Testis (tissue), 3 donors: ENCODE measurements around the gene SS18. TPM values are rescaled to one million over a fixed set of nuclear protein-coding genes. Genes with fewer than 3 reads are reported as not detected.

Experiments
- DNase-seq: peaks from one replicate; pipeline ENCODE4 v3.0.0-alpha.2; 2019
- H3K27ac ChIP-seq, 2 donors: fragments of 200-600 bp; sonication (generic); one replicate each; pipeline ENCODE4 v1.5.1; 2019
- H3K27me3 ChIP-seq: fragments of 200-600 bp; sonication (generic); one replicate; pipeline ENCODE4 v1.5.1; 2019
- H3K36me3 ChIP-seq: fragments of 200-600 bp; sonication (generic); one replicate; pipeline ENCODE4 v1.5.1; 2017; ENCODE audit warnings: low read depth; ENCODE audit errors: missing control alignments
- H3K4me1 ChIP-seq: fragments of 200-600 bp; sonication (generic); one replicate; pipeline ENCODE4 v1.5.1; 2019
- H3K4me3 ChIP-seq, 2 donors: fragments of 200-600 bp; sonication (generic); one replicate each; pipeline ENCODE4 v1.5.1; 2017 to 2019
- H3K9me3 ChIP-seq: fragments of 200-600 bp; sonication (generic); one replicate; pipeline ENCODE4 v1.5.1; 2017
- CTCF ChIP-seq, 3 experiments: fragments of 450-650 bp in 2 of 3; fragments of 200-600 bp in 1 of 3; sonication (generic) in 1 of 3; IDR thresholded peaks; one replicate each; pipeline ENCODE4 v1.5.1; 2016 to 2019; ENCODE audit warnings: antibody characterized with exemption in 3 of 3, mild to moderate bottlenecking in 2 of 3, moderate library complexity in 1 of 3
- POLR2A ChIP-seq: fragments of 450-650 bp; IDR thresholded peaks from one replicate; pipeline ENCODE4 v1.6.1; 2017; ENCODE audit warnings: antibody characterized with exemption, mild to moderate bottlenecking, moderate library complexity
- WGBS, 2 donors: methylation state at CpG; one replicate each; pipeline ENCODE4 v1.1.5; 2018; 5-methylcytosine and 5-hydroxymethylcytosine counted together
- intact Hi-C: fragments of 100-400 bp; cut with DNase I; formaldehyde crosslinking; loops from one replicate; pipeline ENCODE4 v1.15.1; 2023; ENCODE audit warnings: low total_unique reads
- polyA plus RNA-seq: library from polyadenylated mRNA; stranded (reverse); fragments of 350-450 nt; fragmentation: Illumina TruSeq; extraction: RNeasy Lipid Tissue Mini Kit (QIAGEN cat#74804); gene quantifications from one replicate; pipeline ENCODE4 v1.2.3, GENCODE V29; 2014; ENCODE audit warnings: low read depth, low replicate concordance; ENCODE audit not compliant: insufficient read depth
- total RNA-seq, 2 donors: library from RNA; depleted of rRNA; stranded (reverse); fragments of >200 nt; gene quantifications; one replicate each; pipeline ENCODE4 v1.2.3, GENCODE V29; 2016

The SS18 gene
- total and polyA plus RNA-seq, 3 donors from 2014 or later: 81.9 to 242 (median 198) TPM

GRCh38 chr18:26046419-26047077 is 43.9 kb downstream of the SS18 start:
- Histone ChIP-seq H3K36me3 (no peaks in the 10 kb centered on the region), H3K27me3 (no peaks in the 10 kb centered on the region), H3K27ac (no peak overlapping the region), H3K4me3 (no peak overlapping the region), H3K4me1 (no peaks in the 10 kb centered on the region), H3K9me3 (no peaks in the 10 kb centered on the region)
- TF ChIP-seq CTCF (IDR thresholded peaks at IDR 0.05) (no peak), POLR2A (no peak)
- no peak for DNase-seq
- intact Hi-C loops: no loop called here

GRCh38 chr18:26044807-26045206 is 45.6 kb downstream of the SS18 start:
- intact Hi-C loops: no loop called here
- H3K9me3 ChIP-seq: no peaks in the 10 kb centered on the region
- H3K36me3 ChIP-seq: no peaks in the 10 kb centered on the region
- TF ChIP-seq POLR2A (no peak), CTCF (IDR thresholded peaks at IDR 0.05) (no peak)
- H3K27ac ChIP-seq: no peak overlapping the region
- DNase-seq: no peak
- WGBS, 2 donors: 93 to 96% methylated on average over 3 of the region's 3 CpGs
- H3K4me1 ChIP-seq: peaks cover 6% of the 10 kb centered on the region
- no peaks in the 10 kb centered on the region for H3K27me3 ChIP-seq
- H3K4me3 ChIP-seq: no peak overlapping the region

GRCh38 chr18:26040051-26040656 is 50.3 kb downstream of the SS18 start:
- no peak for DNase-seq

GRCh38 chr18:26039203-26039602 is 51.2 kb downstream of the SS18 start:
- no peak for TF ChIP-seq CTCF (IDR thresholded peaks at IDR 0.05)
- no peak for TF ChIP-seq POLR2A
- H3K36me3 ChIP-seq: no peaks in the 10 kb centered on the region
- 84 to 91% methylated on average over 1 of the region's 1 CpG for WGBS, 2 donors
- no peaks in the 10 kb centered on the region for H3K27me3 ChIP-seq
- no peak overlapping the region for H3K27ac ChIP-seq
- peaks cover 6% of the 10 kb centered on the region for H3K4me1 ChIP-seq
- H3K9me3 ChIP-seq: no peaks in the 10 kb centered on the region
- intact Hi-C loops: no loop called here
- DNase-seq: no peak
- no peak overlapping the region for H3K4me3 ChIP-seq

More at GRCh38 chr18:26040051-26040656, 50.3 kb downstream of the SS18 start:
- Histone ChIP-seq H3K36me3 (no peaks in the 10 kb centered on the region), H3K4me3 (no peak overlapping the region), H3K4me1 (peaks cover 6% of the 10 kb centered on the region), H3K9me3 (no peaks in the 10 kb centered on the region), H3K27ac (no peak overlapping the region), H3K27me3 (no peaks in the 10 kb centered on the region)
- intact Hi-C loops: no loop called here
- TF ChIP-seq CTCF (IDR thresholded peaks at IDR 0.05): no peak
- TF ChIP-seq POLR2A: no peak
- WGBS, 2 donors: 59 to 77% methylated on average over 1 of the region's 1 CpG

- no peaks in the 10 kb centered on the region for H3K36me3 ChIP-seq
- intact Hi-C loops: no loop called here
Observed at GRCh38 chr18:26036635-26037034, 53.8 kb downstream of the SS18 start.

More at GRCh38 chr18:26036635-26037034, 53.8 kb downstream of the SS18 start:
- DNase-seq: no peak
- Histone ChIP-seq H3K9me3 (no peaks in the 10 kb centered on the region), H3K4me3 (no peak overlapping the region), H3K4me1 (peaks cover 6% of the 10 kb centered on the region), H3K27ac (no peak overlapping the region), H3K27me3 (no peaks in the 10 kb centered on the region)
- TF ChIP-seq CTCF (IDR thresholded peaks at IDR 0.05): no peak
- no peak for TF ChIP-seq POLR2A
